Left lobe of liver (tissue), 2 donors: Measurements from ENCODE around the gene ARMH4. TPM values are rescaled to one million over a fixed set of nuclear protein-coding genes. Genes with fewer than 3 reads are reported as not detected.
"Not testable (repeated sequence)": the region's sequence is repeated elsewhere in the genome, so short reads cannot be mapped to it uniquely, and the experiment has no call there.

Source experiments
- ATAC-seq: fragments of 200-7000 bp; cut with Tn5 transposase; one replicate; pipeline ENCODE4 v1.9.1; 2020; ENCODE audit warnings: mild to moderate bottlenecking, moderate library complexity
- DNase-seq: peaks from one replicate; pipeline ENCODE4 v3.0.0-alpha.2; 2020; ENCODE audit warnings: low spot score
- total RNA-seq: library from RNA; stranded (reverse); gene quantifications from one replicate; pipeline ENCODE4 v1.2.1, GENCODE V29; 2021
- donor health status: DM: no; HTN: no; CAD: no; lungs with moderate emphysema.
- donor health status: DM: no; HTN: yes; CAD: no.

The ARMH4 gene
- total RNA-seq, 1 donor from 2014 or later = 0.96 TPM

DNA sequence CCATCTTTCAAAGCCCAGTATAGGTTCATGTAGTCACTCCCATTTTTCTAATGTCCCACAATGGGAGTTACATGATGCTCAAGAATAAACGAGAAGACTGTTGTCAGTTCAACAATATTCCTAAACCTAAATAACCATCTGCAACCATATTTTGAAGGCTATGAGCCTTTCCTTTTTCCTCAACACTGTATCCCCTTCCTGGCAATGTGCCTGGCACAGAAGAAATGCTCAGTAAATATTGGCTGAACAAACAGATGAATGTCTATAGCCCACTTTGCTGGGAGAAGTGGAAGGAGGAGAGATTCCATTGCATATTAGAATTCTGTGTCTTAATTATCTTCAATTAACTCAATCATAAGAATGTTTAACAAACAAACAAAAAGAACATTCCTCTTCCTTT, 6.1 kb downstream of the ARMH4 start:
- no peak for DNase-seq
- no peak for ATAC-seq

GRCh38 chr14:58143106-58143505, 8.9 kb downstream of the ARMH4 start:
- DNase-seq (no peak), ATAC-seq (no peak)

DNA sequence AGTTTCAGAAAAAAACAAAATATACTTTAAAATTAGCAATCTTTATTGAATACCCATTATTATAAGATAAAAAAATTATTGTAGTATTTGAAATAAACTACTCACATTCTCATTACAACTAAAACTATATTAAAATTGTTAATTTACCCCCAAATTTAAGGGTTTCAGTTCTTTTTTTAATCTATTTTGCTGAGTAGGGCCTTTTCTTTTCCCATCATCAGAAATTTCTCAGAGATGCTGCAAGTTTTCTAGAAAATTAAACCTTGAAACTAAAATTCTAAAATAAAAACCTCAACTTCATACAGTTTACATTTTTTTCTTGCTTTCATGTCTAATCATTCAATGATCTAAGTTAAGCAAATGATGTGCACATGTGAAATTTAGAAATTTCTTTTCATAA, 10.1 kb downstream of the ARMH4 start:
- ATAC-seq = no peak
- no peak for DNase-seq

- no peak for DNase-seq
- ATAC-seq = no peak
These were observed 13.1 kb downstream of the ARMH4 start for GRCh38 chr14:58138714-58139482.

DNA sequence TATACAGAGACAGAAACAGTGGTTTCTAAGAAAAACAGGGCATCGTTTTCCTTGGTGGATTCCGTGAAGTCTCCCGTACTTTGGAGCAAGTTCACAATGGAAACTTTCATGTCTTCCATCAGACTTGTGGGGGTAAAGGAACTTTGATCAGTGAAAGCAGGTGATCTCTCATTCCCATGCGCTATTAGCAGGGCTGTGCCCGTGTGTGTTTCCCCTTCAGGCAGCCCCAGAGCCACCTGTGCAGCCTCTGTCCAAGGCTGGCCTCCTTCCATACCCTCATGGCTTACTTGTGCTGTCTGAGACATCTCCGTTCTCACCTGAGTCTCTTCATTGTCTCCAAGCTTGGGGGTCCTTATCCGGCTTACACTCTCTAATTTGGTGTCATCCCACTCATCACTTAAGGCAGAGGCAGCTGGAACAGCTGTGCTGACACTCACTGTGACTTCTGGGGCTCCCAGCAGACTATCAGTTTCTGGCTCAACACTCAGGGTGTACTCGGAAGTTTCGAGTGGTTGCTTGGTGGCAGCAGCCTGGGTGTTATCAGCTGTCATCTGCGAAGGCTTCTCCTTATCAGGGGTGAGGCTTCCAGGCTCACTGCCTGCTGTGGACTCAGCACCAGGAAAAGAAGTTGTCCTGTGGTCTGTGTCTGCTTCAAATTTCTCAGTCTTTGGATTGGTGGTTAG, 13.8 kb downstream of the ARMH4 start:
- ATAC-seq = no peak
- DNase-seq = no peak

DNA sequence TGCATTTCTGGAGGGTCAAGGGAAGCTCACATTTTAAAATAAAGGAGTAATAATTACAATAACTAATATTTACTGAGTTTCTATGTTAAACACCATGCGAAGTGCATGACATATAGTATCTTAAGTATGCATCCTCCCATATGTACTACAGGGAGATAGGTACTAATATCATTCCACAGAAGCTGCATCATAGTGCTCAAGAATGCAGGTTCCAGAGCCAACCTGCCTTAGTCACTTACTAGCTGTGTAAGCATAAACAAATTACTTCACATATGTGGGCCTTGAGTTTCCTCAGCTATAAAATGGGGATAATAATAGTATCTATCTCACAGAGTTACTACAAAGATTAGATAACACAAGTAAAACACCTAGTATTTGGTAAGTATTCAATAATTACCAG, 18.3 kb downstream of the ARMH4 start:
- no peak for DNase-seq
- ATAC-seq = no peak

GRCh38 chr14:58131386-58131785, 20.6 kb downstream of the ARMH4 start:
- DNase-seq (peak; percentile 56), ATAC-seq (peak; percentile 94)

DNA sequence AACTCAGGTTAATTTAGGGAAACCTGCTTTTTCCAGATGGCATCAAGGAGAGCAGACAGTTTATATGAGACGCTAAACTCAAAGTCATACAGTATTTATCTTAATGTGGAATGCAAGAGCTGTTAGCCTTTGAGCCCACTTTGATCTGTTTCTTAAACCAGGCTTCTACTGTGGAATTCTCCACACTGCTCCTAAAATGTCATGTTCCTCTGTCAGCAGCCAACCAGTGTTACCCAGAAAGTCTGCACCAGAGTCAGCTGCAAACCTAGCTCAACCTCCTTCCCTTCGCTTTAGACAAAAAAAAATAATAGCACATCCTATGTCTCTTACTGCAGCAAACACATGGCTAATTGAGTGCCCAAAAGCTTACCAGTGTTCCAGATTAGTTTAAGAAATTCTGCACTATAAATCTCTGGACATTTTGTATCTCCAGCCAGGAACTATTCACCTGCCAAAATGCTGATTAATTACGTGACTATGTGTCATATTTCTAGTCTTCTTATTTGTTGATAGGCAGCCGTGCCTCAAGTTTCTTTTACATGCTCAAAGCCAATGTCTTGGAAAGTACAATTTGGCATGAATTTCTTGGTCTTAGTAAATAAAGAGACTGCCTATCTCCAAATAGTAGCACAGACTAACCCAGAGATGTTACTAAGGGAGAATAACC, 21.8 kb downstream of the ARMH4 start:
- DNase-seq (no peak), ATAC-seq (no peak)

DNA sequence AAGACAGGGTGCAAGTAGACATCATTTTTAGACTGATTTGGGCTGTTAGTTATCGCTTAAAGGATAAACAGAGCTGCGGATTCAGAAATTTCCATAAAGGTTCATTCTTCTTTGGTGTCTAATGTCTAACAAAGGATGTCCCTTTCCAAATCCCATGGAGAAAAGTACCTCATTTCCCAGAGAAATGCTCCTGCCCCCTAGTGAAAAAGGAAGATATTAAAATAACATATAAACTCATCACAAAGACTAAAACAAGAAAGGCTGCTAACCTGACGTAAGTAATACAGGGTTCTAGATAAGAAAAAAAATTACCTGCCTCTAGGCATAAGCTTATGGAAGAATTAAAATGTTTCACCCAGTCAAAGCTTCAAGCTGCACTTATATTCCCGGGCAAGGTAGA, 22.8 kb downstream of the ARMH4 start:
- DNase-seq (no peak), ATAC-seq (no peak)

DNA sequence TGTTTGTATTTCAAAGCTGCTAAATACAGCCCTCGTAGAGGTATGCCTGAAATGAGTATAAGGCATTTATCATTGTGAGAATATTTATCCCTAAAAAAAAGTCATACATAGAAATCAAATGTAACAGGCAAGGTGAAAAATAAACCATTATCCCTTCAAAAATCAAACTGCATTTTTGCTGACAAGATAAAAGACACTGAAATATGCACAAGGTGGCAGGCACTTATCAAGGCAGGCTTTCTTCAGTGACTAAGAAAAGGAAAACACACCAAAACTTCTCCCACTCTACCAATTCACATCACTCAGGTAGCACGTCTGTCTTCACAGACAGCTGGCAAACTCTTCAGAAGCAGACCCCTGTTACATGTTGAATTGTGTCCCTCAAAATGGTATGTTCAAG, 23.6 kb downstream of the ARMH4 start:
- ATAC-seq (no peak), DNase-seq (no peak)

DNA sequence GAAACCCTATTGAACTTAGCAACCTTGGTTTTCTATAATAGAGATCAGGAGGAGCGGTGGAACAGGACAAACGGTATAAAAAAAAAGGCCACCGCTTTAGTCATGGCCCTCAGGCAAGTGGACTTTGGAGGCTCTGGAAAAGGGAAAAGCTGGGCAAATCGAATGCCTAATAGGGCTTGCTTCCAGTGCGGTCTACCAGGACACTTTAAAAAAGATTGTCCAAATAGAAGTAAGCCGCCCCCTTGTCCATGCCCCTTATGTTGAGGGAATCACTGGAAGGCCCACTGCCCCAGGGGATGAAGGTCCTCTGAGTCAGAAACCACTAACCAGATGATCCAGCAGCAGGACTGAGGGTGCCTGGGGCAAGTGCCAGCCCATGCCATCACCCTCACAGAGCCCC, 29.5 kb downstream of the ARMH4 start:
- not testable (repeated sequence) for ATAC-seq, DNase-seq

- ATAC-seq (no peak), DNase-seq (no peak)
These were observed 30.4 kb downstream of the ARMH4 start for GRCh38 chr14:58121530-58122186.

DNA sequence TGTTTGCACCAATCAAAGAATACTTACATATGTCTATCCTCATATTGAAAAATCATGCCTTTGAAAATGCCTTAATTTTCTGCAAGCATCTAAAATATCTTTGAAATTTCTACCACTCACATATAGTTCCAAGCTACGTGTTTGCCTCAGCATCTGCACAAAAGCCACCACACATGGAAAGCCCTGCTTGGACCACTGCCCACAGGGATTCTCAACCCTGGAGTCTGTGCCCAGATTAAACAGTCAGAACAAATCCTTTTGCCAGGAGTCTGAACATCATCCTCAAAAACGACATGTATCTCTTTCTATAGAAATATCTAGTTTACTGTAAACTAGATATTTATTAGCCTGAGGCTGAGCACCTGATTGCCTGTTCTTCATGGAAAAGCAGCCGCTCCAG, 32.6 kb downstream of the ARMH4 start:
- ATAC-seq (no peak), DNase-seq (no peak)

GRCh38 chr14:58118097-58118815, 33.8 kb downstream of the ARMH4 start:
- no peak for DNase-seq
- no peak for ATAC-seq

DNA sequence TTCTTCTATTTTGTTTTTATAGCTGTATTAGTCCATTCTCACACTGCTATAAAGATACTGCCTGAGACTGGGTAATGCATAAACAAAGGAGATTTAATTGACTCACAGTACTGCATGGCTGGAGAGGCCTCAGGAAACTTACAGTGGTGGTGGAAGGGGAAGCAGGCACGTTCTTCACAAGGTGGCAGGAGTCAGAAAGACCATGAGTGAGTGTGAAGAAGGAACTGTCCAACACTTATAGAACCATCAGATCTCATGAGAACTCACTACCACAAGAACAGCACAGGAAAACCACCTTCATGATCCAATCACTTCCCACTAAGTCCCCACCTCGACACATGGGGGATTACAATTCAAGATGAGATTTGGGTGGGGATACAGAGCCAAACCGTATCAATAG, 42.3 kb downstream of the ARMH4 start:
- DNase-seq (no peak), ATAC-seq (no peak)

DNA sequence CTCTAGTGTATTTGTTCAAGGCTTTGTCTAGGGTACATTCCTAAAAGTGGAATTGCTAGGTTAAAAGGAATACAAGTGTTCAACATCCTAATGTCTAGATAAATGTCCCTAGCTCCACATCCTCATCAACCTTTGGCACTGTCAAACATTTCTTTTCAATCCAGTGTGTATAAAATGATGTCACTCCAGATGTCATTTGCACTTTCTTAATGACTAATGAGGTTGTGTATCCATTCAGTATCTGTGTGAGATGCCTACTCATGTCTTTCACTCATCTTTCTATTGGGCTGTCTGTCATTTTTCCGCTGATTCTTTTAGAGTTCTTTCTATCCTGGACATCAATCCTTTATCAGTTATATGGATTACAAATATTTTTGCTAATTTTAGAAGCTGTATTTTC, 43.3 kb downstream of the ARMH4 start:
- no peak for ATAC-seq
- no peak for DNase-seq

DNA sequence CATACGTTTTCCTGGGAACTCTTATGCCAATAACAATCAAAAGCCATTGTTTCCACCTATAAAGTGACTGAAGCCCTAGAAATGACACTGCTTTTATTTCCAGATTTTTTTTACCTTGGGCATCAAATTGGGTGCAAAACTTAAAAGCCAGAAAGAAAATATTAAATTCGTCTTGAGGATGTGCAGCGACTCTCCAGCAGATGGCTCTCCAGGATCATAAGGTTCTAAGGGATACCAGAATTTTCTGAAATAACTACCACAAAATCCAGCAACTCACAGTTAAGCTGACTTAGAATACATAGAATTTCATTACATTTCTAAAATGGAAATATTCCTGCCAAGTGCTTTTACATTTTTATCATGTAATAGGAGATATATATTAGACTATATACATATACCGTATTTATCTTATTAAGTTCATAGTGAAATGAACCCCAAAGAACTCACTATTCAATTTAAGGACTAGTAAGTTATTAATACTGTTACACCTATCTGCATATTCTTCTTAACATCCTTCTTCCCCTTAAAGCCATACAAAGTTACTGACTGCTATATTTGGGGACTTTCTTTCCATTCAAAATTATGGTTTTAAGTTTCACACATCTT, 44.0 kb downstream of the ARMH4 start:
- ATAC-seq (peak; percentile 84), DNase-seq (no peak)

- ATAC-seq = no peak
These were observed 45.0 kb downstream of the ARMH4 start for GRCh38 chr14:58107041-58107440.

DNA sequence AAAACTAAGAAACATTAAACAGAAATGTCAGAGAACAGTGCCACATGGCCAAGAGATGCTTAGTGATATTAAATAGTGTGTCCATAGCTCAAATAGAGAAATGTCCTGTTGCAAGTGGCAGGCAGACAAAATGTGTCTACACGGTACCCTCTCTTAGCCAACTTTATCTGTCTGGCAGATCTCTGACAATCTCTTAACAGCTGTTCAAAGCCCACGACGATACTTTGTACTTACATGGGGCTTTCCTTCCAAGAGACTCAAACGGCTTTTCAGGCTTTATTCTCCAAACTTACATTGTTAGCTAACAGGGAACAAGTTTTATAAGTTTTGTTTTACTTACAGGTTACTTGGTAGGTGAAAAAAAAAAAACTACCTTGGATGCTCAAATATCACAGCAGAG, 45.6 kb downstream of the ARMH4 start:
- no peak for DNase-seq
- ATAC-seq = no peak

More at GRCh38 chr14:58107041-58107440, 45.0 kb downstream of the ARMH4 start:
- no peak for DNase-seq

DNA sequence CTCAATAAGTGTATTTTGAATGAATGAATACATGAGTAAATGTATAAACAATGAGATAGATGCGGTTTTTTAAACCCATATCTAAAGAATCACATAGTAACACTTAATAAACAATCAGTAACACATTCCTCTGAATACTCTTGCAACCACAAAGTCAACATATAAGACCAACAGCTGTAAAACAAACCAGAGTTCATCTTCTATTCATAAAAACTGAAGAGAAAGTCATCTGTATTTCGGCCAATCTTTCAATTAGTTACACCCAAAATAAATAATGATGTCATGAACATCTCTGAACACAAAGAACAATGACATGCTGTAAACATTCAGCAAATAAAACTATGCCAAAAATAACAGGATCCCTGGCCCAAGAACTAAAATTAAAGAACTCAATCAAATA, 47.2 kb downstream of the ARMH4 start:
- ATAC-seq (no peak), DNase-seq (no peak)
